Activated CD8-positive, alpha-beta memory T cell treated with anti-CD3 and anti-CD28 coated beads, Interleukin-2, amount 50 U/mL, for 1 hour (primary cell): Measurements from ENCODE around the gene PIWIL1.

Source experiments
- DNase-seq: peaks from one replicate; pipeline ENCODE4 v3.0.0-alpha.2; 2020; ENCODE audit errors: extremely low read depth

Gene PIWIL1

GRCh38 chr12:130337488-130338303 lies at the start of gene PIWIL1:
TSS of gene PIWIL1 (plus strand) at chr12:130337887. CDS start at chr12:130342592, 4,705 bp downstream.
- no peak for DNase-seq

DNA sequence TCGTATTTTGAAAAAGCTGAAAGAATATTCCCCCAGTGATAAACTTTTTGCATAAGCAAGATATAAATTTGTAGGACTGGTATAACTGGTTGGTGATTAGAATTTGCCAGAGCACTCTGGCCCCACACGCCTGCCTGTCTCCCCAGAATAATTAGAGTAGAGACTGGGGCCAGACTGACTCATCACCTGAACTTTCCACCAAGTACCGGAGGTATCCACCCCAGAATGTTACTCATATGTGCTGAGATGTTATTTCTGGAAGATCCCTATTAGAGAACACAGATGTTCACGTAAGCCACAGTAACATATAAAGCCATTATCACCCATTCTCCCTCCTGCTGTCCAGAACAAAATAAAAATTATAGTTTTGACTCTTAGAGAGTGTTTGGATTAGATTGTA lies 49.5 kb upstream of the PIWIL1 start:
- DNase-seq = no peak

DNA sequence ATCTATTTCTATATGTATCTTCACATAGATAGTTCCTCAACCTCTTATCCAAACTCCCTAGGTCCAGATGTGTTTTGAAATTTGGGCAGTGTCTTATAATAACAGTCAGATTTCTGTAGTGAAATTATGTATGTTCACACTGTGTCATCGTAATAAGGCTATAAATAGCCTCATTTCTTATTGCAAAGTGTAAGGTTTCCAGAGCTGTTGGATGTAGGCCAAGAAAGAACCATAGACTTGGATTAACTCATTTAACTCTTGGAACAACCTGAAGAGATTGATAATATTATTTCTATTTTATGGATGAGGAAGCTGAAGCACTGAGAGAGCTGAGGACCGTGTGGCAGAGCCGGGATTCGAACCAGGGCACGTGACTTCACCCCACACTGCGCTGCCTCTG lies 49.0 kb upstream of the PIWIL1 start:
- DNase-seq = no peak

DNA sequence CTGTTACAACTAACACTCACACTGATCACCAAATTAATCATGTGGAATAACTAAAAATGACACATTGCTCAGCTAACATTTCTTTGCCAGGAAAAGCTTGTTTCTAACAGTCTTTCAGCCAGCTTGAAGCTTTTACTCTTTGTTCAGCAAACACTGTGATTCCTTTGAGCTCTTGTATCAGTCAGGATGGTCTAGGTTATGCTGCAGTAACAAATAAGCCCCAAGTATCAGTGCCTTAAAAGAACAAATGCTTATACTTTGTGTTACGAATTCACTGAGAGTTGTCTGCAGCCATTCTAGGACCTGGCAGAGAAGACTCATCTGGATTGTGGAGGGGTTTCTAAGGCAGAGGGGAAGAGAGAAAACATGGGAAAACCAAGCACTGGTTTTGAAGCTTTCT lies 47.6 kb upstream of the PIWIL1 start:
- no peak for DNase-seq

DNA sequence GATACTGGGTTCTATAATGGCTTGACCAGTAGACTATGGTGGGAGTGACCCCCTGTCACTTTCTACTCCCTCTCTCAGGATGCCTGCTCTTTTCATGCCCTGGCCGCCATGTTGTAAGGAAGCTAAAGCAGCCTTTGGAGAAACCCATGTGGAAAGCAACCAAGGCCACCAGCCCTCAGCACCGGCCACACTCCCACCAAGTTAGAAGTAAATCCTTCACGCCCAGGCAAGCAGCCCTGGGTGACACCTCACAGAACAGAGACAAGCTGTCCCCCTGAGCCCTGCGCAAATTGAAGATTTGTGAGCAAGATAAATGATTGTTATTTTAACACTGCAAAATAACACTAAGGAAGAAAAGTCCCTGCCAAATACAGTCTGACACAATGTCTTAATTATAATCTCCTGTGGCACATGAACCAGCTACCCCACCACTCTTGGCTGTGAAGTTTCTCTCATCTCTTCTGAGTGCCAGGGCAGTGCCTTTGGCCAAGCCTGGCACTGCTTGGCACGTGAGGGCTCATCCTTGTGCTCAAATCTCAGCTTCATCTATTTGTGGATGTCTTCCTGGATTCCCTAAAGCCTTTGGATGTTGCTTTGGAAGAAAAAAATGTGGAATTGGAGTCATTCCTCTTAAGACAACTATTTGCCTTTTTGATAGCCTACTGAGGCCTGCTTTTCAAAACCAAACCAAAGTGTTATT lies 39.2 kb upstream of the PIWIL1 start:
- DNase-seq = no peak

- DNase-seq = no peak
Observed at GRCh38 chr12:130299574-130299973, 38.1 kb upstream of the PIWIL1 start.

DNA sequence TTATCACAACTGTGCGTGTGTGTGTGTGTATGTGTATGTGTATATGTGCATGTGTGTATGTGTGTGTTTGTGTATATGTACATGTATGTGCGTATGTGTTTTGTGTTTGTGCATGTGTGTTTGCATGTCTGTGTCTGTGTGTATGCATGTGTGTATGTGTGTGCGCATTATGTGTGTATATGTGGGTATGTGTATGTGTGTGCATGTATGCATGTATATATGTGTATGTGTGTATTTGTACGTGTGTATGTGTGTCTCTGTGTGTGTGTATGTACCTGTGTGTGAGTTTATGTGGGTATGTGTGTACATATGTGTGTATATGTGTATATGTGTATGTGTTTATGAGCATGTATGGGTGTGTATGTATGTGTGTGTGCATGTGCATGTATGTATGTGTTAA lies 37.6 kb upstream of the PIWIL1 start:
- no peak for DNase-seq

DNA sequence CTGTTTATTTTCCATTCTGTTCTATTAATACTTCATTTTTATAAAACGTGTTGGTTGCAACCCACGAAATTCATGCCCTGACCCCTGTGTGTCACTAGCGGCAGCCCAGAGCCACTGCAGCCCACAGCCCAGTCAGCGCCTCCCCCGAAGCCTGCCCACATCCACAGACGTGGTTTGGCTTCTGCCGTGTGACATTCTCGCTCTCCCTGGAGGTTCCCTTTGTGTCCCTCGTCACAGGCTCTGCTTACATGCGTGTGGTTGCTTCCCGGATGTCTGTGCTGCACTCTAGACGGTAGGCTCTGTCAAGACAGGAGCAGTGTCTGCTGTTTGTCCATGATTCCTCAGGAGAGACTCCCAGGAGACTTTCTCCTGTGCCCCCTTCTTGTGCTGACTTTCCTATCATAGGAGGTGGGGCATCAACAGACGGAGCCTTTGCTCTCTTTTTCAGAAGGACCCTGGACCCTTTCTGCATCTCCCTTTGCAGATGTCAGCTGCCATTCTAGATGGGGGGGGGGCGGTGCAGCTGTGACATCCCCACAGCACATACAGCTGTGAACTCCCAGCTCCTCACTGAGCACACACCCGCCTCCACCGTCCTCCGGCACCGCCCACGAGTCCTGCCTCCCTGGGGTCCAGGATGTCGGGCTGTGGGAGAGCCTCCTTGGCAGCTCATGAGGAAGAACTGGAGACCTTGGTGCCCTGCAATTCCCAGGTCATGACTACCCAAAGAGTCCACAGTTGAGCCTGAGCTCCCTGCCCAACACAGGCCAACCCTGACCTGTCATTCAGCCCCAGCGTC lies 36.8 kb upstream of the PIWIL1 start:
- DNase-seq = no peak

DNA sequence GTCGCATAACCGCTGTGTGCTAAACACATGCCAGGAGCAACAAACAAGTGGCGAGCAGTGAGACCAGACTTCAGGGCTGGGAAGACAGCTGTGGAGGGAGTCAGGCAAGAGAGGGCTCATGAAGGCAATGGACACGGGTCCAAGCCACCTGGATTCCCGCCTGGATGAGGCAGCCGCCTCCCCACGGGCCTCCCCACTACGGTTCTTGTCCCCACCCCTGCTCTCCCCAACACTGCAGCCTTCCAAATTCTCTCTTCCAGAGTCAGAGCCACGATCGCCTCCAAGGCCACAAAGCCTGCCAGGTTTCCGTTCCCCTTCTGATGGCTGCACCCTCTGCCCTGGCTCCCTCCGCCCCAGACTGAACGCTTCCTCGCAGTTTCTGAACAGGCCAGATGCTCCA lies 36.1 kb upstream of the PIWIL1 start:
- DNase-seq = no peak

DNA sequence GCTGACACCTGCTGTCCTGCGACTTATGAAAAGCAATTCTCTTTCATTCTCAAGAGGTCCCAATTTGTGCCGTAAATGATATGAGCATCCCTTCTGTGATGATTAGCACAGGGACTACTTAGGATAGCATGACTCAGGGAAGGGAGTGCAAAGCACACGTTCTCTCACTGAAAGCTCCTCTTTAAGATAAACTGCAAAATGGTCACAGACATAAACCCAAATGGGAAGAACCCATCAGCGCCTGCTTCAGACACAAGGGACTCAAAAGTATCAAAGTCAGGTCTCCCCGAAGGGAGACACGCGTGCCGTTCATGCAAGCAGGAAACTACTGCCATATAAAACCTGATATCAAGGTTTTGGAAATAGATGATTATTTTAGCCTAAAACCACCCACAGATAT lies 33.9 kb upstream of the PIWIL1 start:
- DNase-seq = no peak

- DNase-seq = no peak
Observed at GRCh38 chr12:130307859-130308258, 29.8 kb upstream of the PIWIL1 start.

DNA sequence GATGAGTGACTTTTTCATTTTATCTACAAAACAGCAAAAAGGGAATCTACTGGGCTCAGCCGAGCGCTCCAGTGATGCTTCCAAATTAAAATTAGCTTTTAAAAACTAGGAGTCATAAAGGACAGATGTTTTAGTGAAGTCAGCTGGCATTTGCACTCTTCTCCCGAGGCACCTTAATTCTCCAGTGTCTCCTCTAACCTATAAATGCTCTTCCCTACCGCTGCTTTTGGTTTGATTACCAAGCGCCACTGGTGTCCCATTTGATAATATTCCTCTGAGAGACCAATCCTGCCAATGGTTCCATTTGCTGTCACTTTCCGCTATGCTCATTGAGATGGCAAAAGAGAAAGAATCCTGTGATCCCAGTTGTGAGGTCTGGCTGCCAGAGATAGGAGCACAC lies 29.3 kb upstream of the PIWIL1 start:
- DNase-seq = no peak

- no peak for DNase-seq
Observed at GRCh38 chr12:130316251-130316650, 21.4 kb upstream of the PIWIL1 start.

DNA sequence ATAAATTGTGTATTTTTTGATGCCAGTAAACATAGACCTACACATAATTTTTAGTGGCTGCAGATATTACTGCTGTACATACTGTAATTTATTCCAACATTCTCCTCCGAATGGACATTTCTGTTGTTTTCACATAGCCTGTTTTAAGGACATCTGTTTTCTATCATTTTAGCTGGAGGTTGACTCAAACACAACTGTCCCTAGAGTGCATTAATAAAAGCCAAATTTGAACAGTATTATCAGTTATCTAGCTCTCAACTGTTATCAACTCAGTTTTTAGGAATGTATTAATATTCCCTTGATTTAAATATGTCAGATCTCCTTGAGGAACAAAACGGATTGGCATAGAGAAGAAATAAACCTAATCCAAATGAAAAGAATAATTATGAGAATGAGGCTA lies 17.2 kb upstream of the PIWIL1 start:
- DNase-seq = no peak

DNA sequence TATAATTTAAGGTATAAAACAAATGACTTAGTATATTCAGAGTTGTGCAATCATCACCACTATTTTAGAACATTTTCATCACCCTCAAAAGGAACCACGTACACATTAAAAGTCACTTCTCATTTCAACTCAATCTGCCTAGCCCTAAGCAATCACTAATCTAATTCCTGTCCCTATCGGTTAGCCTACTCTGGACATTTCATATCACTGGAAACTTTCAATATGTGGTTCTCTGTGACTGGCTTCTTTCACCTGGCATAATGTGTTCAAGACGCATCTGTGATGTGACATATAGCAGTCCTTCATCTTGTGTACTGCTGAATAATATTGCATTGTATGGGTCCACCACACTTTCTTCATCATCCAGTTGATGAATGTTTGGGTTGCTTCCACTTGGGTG lies 15.4 kb upstream of the PIWIL1 start:
- DNase-seq = no peak

DNA sequence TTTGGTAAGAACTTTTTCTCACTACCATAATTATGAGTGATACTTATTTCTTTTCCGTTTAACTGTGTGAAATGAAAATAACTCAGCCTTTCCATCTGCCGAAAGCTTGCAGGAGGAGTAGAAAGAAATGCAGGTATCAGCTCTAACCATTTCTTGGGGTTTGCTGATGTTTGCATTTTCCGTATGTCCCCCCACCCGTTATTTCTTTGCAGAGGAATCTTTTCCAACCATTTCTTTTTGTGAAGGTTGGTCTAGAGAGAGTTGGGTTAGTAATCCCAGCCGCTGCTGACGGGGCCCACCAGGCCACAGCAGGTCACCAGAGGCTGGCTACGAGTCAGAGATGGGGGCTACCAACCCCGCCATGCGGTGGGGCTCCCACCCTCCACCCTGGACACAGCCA lies 7.0 kb upstream of the PIWIL1 start:
- DNase-seq = no peak

DNA sequence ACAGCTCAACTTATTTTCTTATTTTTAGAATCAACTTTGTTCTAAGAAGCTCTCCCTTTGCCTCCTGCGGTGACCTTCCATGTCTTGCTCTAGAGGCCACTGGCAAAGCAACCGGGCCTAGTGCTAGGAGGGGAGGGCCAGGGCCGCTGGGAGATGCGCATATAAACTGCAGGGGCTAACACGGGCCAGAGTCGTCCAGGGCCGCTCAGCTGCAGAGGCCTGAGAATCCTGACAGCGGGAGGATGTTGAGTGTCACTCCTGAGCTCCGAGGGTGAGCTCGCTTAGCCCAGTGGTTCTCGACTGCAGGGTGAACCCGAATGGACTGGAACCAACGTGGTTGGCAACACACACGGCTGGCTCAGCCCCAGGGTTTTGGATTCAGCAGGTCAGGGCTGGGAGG lies 6.5 kb upstream of the PIWIL1 start:
- DNase-seq = no peak

DNA sequence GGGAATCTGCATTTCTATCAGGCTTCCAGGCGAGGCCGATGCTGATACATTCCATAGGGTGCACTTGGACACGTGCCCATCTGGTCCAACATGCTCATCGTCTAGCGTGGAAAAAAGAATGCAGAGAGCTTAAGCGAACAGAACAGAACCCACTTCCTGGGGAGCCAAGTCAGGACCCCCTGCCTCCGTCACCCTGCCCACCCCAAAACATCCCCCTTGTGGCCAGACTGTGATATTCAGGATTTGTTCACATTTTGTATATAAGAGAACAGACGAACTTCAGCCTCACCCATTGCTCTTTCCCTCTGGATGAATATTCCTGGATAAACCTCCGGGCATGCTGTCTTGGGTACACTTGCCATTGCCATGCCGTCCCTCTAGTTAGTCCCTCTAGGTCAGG lies 4.3 kb upstream of the PIWIL1 start:
- no peak for DNase-seq

- DNase-seq = no peak
Observed at GRCh38 chr12:130334399-130334798, 3.3 kb upstream of the PIWIL1 start.

DNA sequence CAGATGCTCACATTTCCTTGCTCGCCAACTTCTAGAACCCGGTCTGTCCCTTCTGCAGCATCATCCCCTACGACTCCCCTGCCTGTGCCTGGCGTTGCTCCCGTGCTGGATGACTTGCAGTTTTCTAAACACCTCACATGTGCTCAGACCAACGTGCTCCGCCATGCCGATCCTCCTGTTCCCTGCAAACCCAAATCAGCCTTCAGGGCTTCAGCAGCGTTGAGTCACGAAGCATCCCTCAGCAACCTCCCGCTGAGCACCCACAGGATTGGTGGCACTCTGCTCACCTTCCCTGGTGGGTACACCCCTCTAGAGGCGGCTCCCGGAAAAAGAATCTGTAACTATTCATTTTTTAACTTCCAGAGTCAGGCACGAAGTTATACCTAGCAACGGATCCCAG lies 2.8 kb upstream of the PIWIL1 start:
- DNase-seq = no peak

GRCh38 chr12:130335517-130336392 lies 1.9 kb upstream of the PIWIL1 start:
- DNase-seq = no peak
